HG03520 (cell line): Measurements from ENCODE around the gene CSF3.

ENCODE experiments used
- ATAC-seq: cut with Tn5 transposase; IDR thresholded peaks from one replicate; pipeline ENCODE4 v1.9.1; 2021; ENCODE audit warnings: mild to moderate bottlenecking, moderate library complexity; ENCODE audit not compliant: unreplicated experiment

Gene CSF3

GRCh38 chr17:40015005-40015997, at the start of gene CSF3:
Gene CSF3 (plus strand): TSS chr17:40015440. CDS start chr17:40015475, 35 bp downstream.
- no peak for ATAC-seq

GRCh38 chr17:39966771-39967170, 48.5 kb upstream of the CSF3 start:
- no peak for ATAC-seq

GRCh38 chr17:39968761-39969160, 46.5 kb upstream of the CSF3 start:
- ATAC-seq, result no peak

- ATAC-seq, result no peak
These were observed 45.9 kb upstream of the CSF3 start for GRCh38 chr17:39969375-39969774.

GRCh38 chr17:39970157-39970692, 45.0 kb upstream of the CSF3 start:
- no peak for ATAC-seq

- no peak for ATAC-seq
These were observed 44.1 kb upstream of the CSF3 start for GRCh38 chr17:39971076-39971603.

- no peak for ATAC-seq
These were observed 43.0 kb upstream of the CSF3 start for GRCh38 chr17:39972271-39972670.

GRCh38 chr17:39973496-39973895, 41.7 kb upstream of the CSF3 start:
- ATAC-seq, result no peak

- ATAC-seq, result no peak
These were observed 40.8 kb upstream of the CSF3 start for GRCh38 chr17:39974433-39974832.

GRCh38 chr17:39975801-39976200, 39.4 kb upstream of the CSF3 start:
- no peak for ATAC-seq

- no peak for ATAC-seq
These were observed 36.1 kb upstream of the CSF3 start for GRCh38 chr17:39979016-39979670.

GRCh38 chr17:39979893-39980350, 35.3 kb upstream of the CSF3 start:
- ATAC-seq, result peak; percentile 11

GRCh38 chr17:39980351-39981206, 34.7 kb upstream of the CSF3 start, which contains the start of gene PSMD3:
Gene PSMD3 (plus strand): TSS chr17:39980807. CDS start chr17:39980971, 164 bp downstream.
- ATAC-seq, result peak; percentile 92

GRCh38 chr17:39981207-39981741, 34.0 kb upstream of the CSF3 start:
- no peak for ATAC-seq

GRCh38 chr17:39981766-39982375, 33.4 kb upstream of the CSF3 start:
- ATAC-seq, result no peak

- ATAC-seq, result no peak
These were observed 26.9 kb upstream of the CSF3 start for GRCh38 chr17:39988206-39988810.

GRCh38 chr17:39994448-39994847, 20.8 kb upstream of the CSF3 start:
- ATAC-seq, result no peak

- ATAC-seq, result no peak
These were observed 19.8 kb upstream of the CSF3 start for GRCh38 chr17:39995438-39995837.

- ATAC-seq, result no peak
These were observed 19.1 kb upstream of the CSF3 start for GRCh38 chr17:39996162-39996561.
